Colonic mucosa (tissue), 4 donors: ENCODE measurements around the gene ARMCX1. TPM values are rescaled to one million over a fixed set of nuclear protein-coding genes. Genes with fewer than 3 reads are reported as not detected.
"Not testable (repeated sequence)": the region's sequence is repeated elsewhere in the genome, so short reads cannot be mapped to it uniquely, and the experiment has no call there.

ENCODE experiments used
- DNase-seq: peaks from one replicate; pipeline ENCODE4 v3.0.0-alpha.2; 2020
- H3K27ac ChIP-seq: fragments of 200-600 bp; one replicate; pipeline ENCODE4 v1.8.0; 2021
- H3K27me3 ChIP-seq: fragments of 200-600 bp; one replicate; pipeline ENCODE4 v1.8.0; 2021
- H3K36me3 ChIP-seq: fragments of 200-600 bp; one replicate; pipeline ENCODE4 v1.8.0; 2021
- H3K4me1 ChIP-seq: fragments of 200-600 bp; one replicate; pipeline ENCODE4 v1.8.0; 2021; ENCODE audit warnings: mild to moderate bottlenecking
- H3K4me3 ChIP-seq: fragments of 200-600 bp; one replicate; pipeline ENCODE4 v1.8.0; 2021
- H3K9ac ChIP-seq, 2 donors: one replicate each; pipeline ENCODE4 v1.7.0; 2013; ENCODE audit warnings: control low read depth in 2 of 2, low read depth in 2 of 2, low read length in 2 of 2
- H3K9me3 ChIP-seq: fragments of 200-600 bp; one replicate; pipeline ENCODE4 v1.8.0; 2021
- CTCF ChIP-seq: fragments of 200-600 bp; IDR thresholded peaks from one replicate; pipeline ENCODE4 v1.8.0; 2022; ENCODE audit warnings: antibody characterized with exemption, mild to moderate bottlenecking
- intact Hi-C: fragments of 100-400 bp; cut with DNase I; formaldehyde crosslinking; loops from one replicate; pipeline ENCODE4 v1.14.1; 2022
- total RNA-seq, 2 donors: library from RNA; stranded (reverse); fragmentation: NEBNext Ultra II Directional in 1 of 2; extraction: Animal tissue kit (Norgen Biotek cat#: 25700) in 1 of 2; gene quantifications; one replicate each; pipeline ENCODE4 v1.2.1, GENCODE V29; 2021
- donor health status: healthy.
- donor health status: DM: no; HTN: no; CAD: no.
- donor health status: DM: no; HTN: no; CAD: no.

The ARMCX1 gene
- total RNA-seq, 2 donors from 2014 or later: 6.8 to 8.7 TPM

DNA sequence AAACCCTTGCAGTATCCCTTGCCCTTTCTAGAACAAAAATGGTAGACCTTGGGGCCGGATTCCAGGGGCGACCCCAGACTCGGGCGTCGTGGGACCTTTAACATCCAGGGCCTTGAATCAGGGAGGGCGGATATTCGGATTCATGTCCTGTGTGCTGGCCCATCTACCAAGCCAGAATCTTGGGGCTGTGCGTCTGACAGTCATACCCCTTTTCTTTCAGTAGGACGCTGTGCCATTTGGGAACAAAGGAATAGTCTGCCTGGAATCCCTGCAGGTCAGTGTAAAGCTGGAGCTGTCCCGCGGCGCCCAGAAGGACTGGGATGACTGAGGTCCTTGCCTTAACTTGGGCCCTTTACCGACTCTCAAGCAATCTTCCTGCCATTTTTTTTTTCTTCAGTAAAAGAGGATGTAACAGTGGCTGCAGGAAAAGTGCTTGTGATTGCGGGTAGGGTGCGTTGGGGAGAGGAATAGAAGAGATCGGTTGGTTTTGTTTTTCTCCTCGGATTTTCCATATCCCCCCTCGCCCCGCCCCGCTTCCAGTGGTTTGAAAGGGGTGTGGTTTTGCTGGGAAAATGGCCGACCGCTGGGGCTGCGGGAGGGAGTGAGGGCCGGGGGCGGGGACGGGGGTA, 518 bp downstream of the ARMCX1 start:
- Histone ChIP-seq H3K9ac (peak overlapping the region; percentile 51 to 69), H3K9me3 (no peaks in the 10 kb centered on the region), H3K36me3 (no peaks in the 10 kb centered on the region), H3K4me3 (peak overlapping the region; percentile 34), H3K27me3 (no peaks in the 10 kb centered on the region), H3K27ac (peak overlapping the region; percentile 53), H3K4me1 (no peaks in the 10 kb centered on the region)
- DNase-seq: peak; percentile 51
- TF ChIP-seq CTCF: no peak
- intact Hi-C loops: no loop called here

DNA sequence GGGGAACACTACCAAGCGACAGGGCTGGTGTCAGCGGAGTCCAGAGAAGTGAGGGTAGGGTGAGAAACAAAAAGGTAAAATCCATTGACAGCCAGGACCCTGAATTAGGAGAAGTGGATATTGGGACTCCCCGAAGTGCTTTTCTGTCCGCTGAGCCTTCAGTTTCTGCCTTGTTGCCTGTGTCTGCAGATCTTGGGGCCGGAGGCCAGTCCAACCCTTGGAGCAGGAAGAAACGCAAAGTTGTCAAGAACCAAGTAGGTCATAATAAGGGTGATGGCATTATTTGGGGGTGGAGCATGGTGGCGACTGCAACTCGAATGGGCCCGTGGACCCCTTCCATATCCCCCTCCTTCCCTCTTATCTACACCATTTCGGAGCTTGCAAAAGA, 1.0 kb downstream of the ARMCX1 start:
- intact Hi-C loops: no loop called here
- no peak for TF ChIP-seq CTCF

GRCh38 chrX:101552714-101553113, 2.4 kb downstream of the ARMCX1 start:
- no peak for DNase-seq
- Histone ChIP-seq H3K27ac (no peak overlapping the region), H3K9ac (no peak overlapping the region), H3K9me3 (no peaks in the 10 kb centered on the region), H3K27me3 (no peaks in the 10 kb centered on the region), H3K36me3 (no peaks in the 10 kb centered on the region), H3K4me3 (no peak overlapping the region), H3K4me1 (no peaks in the 10 kb centered on the region)
- intact Hi-C loops: no loop called here
- TF ChIP-seq CTCF: no peak

More for the DNA sequence above, 1.0 kb downstream of the ARMCX1 start:
- Histone ChIP-seq H3K4me3 (peak overlapping the region; percentile 34), H3K9me3 (no peaks in the 10 kb centered on the region), H3K27ac (no peak overlapping the region), H3K36me3 (no peaks in the 10 kb centered on the region), H3K9ac (no peak overlapping the region), H3K27me3 (no peaks in the 10 kb centered on the region), H3K4me1 (no peaks in the 10 kb centered on the region)
- DNase-seq: no peak

DNA sequence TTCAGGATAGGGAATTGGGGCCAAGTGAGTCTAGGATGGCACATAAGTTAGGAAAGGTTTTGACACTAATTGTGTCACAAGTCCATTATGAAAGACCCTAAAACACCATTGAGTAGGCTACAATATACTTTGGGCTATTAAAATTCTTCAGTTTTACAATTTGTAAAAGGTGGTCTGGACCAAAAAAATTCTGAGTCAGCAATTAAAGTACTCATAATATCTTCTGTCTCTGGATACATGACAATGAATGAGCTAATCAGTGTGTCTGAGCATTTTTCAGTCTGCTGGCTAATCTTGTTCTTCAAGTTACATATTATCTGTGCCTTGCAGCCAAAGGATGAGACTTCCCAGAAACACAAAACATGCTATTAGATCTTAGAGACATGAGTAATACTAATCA, 14.3 kb downstream of the ARMCX1 start:
- intact Hi-C loops: no loop called here
- H3K9me3 ChIP-seq: no peaks in the 10 kb centered on the region
- no peaks in the 10 kb centered on the region for H3K27me3 ChIP-seq
- TF ChIP-seq CTCF: no peak
- no peak overlapping the region for H3K27ac ChIP-seq
- DNase-seq: no peak
- no peaks in the 10 kb centered on the region for H3K4me1 ChIP-seq
- no peak overlapping the region for H3K9ac ChIP-seq
- H3K4me3 ChIP-seq: no peak overlapping the region
- H3K36me3 ChIP-seq: no peaks in the 10 kb centered on the region

- Histone ChIP-seq H3K9me3 (no peaks in the 10 kb centered on the region), H3K27ac (no peak overlapping the region), H3K4me1 (no peaks in the 10 kb centered on the region), H3K27me3 (no peaks in the 10 kb centered on the region), H3K4me3 (no peak overlapping the region), H3K36me3 (no peaks in the 10 kb centered on the region), H3K9ac (no peak overlapping the region)
- peak; percentile 48 for DNase-seq
- intact Hi-C loops: loop anchor here (10.0 kb wide), 1 partner anchor 181 kb away; no protein-coding TSS in a partner anchor
- peak; percentile 39 for TF ChIP-seq CTCF
These were observed 45.5 kb downstream of the ARMCX1 start for GRCh38 chrX:101595739-101596419.

DNA sequence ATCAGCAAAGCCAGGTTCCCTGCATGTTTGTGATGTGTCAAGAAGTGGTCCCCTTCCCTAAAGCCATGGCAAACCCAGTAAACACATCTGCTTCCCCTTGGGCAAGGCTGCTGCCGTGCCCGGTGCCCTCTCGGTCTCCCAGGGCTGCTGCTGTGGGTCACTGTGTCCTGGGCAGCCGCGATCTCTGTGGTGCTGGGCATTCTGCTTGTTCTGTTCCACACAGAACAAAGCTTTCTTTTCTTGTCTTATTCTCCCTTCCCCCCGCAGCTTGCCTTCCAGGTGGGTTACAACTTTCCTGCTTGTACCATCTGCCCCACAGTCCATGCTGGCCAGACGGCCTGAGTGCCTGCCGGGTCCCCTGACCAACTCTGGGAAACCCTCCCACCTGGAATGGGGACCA, 49.2 kb downstream of the ARMCX1 start:
- not testable (repeated sequence) for H3K9ac ChIP-seq, H3K9me3 ChIP-seq, H3K4me1 ChIP-seq, H3K27ac ChIP-seq, H3K36me3 ChIP-seq, H3K27me3 ChIP-seq, DNase-seq, H3K4me3 ChIP-seq
- intact Hi-C loops: loop anchor here (10.0 kb wide), 1 partner anchor 185 kb away; no protein-coding TSS in a partner anchor
